Kidney (tissue), 14 donors: ENCODE results near the gene SLC12A7. TPM values are rescaled to one million over a fixed set of nuclear protein-coding genes. Genes with fewer than 3 reads are reported as not detected.
A peak's percentile ranks its signal among the peaks of the same experiment; 100 is the strongest.

Experiments
- DNase-seq, 5 donors: peaks; one replicate each; pipeline ENCODE4 v3.0.0-alpha.2; 2013 to 2020
- FAIRE-seq: peaks from 2 replicates; lab custom pipeline; 2012; peaks lifted over from hg19 to GRCh38; lab: Jason Lieb, UNC
- H3K27ac ChIP-seq, 2 donors: one replicate each; pipeline ENCODE4 v1.7.0; 2013; ENCODE audit warnings: low read depth in 2 of 2, low read length in 2 of 2, inconsistent platforms in 1 of 2
- H3K27me3 ChIP-seq: one replicate; pipeline ENCODE4 v1.7.1; 2013; ENCODE audit warnings: low read length, inconsistent platforms; ENCODE audit not compliant: control insufficient read depth, insufficient read depth
- H3K36me3 ChIP-seq, 3 donors: one replicate each; pipeline versions ENCODE4 v1.7.0 to v1.7.1; 2013; ENCODE audit warnings: low read length in 3 of 3, control low read depth in 1 of 3, inconsistent platforms in 1 of 3; ENCODE audit not compliant: insufficient read depth in 3 of 3, control insufficient read depth in 2 of 3
- H3K4me1 ChIP-seq, 3 donors: one replicate each; pipeline versions ENCODE4 v1.7.0 to v1.7.1; 2013; ENCODE audit warnings: low read length in 3 of 3, inconsistent platforms in 1 of 3, low read depth in 1 of 3; ENCODE audit not compliant: control insufficient read depth in 2 of 3, insufficient read depth in 2 of 3
- H3K4me3 ChIP-seq, 3 donors: one replicate each; pipeline versions ENCODE4 v1.7.0 to v1.8.1; 2013; ENCODE audit warnings: low read length in 3 of 3, control low read depth in 1 of 3, inconsistent platforms in 1 of 3
- H3K9ac ChIP-seq, 3 donors: one replicate each; pipeline versions ENCODE4 v1.7.0 to v1.7.1; 2013; ENCODE audit warnings: low read length in 3 of 3, control low read depth in 1 of 3, inconsistent platforms in 1 of 3
- H3K9me3 ChIP-seq, 3 donors: one replicate each; pipeline versions ENCODE4 v1.7.0 to v1.7.1; 2013; ENCODE audit warnings: low read length in 3 of 3, control low read depth in 1 of 3, inconsistent platforms in 1 of 3; ENCODE audit not compliant: control insufficient read depth in 2 of 3, insufficient read depth in 1 of 3
- CTCF ChIP-seq: IDR thresholded peaks from 3 replicates; pipeline ENCODE4 v1.5.1; 2012; ENCODE audit warnings: mild to moderate bottlenecking, moderate library complexity, borderline replicate concordance; ENCODE audit not compliant: insufficient read depth; ENCODE audit errors: extremely low read depth
- intact Hi-C: fragments of 100-400 bp; cut with DNase I; formaldehyde crosslinking; loops from one replicate; pipeline ENCODE4 v1.11.1; 2022
- polyA plus RNA-seq: library from polyadenylated mRNA; stranded (reverse); fragments of 350-450 nt; fragmentation: Illumina TruSeq; extraction: RNeasy Lipid Tissue Mini Kit (QIAGEN cat#74804); gene quantifications from one replicate; pipeline ENCODE4 v1.2.3, GENCODE V29; 2014; ENCODE audit warnings: low read depth, low replicate concordance; ENCODE audit not compliant: insufficient read depth
- total RNA-seq: library from RNA; stranded (reverse); fragmentation: NEBNext Ultra II Directional; extraction: Animal tissue kit (Norgen Biotek cat#: 25700); gene quantifications from one replicate; pipeline ENCODE4 v1.2.1, GENCODE V29; 2021
- donor health status: control.
- donor health status: control.
- donor health status: control.
- donor health status: control.
- donor health status: control.
- donor health status: DM: yes; HTN: yes; CAD: no.
- donor health status: Normal renal cell carcinoma (clear cell type).

Gene SLC12A7
- total and polyA plus RNA-seq, 2 donors from 2014 or later, result 28.2 to 92.9 TPM

DNA sequence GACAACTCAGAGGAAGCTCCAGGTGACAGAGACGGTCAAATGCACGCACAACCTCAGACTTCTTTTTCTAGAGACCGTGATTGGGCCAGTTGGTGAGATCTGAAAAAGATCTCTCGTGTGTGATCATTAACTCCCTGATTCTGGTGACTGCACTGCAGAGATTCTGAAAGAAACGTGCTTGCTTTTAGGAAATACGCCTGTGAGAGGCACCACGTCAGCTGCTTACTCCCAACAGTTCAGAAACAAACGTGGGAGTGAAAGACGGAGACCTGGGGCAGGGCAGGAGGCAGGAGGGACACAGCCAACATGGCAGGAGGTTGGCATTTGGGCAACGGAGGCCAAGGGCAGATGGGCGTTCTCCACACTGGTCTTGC lies 15.9 kb downstream of the SLC12A7 start:
- H3K9me3 ChIP-seq, result no peaks in the 10 kb centered on the region
- TF ChIP-seq CTCF, result no peak
- intact Hi-C loops, result no loop called here
- no peak overlapping the region for H3K9ac ChIP-seq
- H3K4me3 ChIP-seq, result no peak overlapping the region
- FAIRE-seq (no peak), DNase-seq (peak in 1 of 5 donors; percentile 57)
- H3K27me3 ChIP-seq, result no peaks in the 10 kb centered on the region
- H3K4me1 ChIP-seq, result peaks cover 8 to 27% (median 12%) of the 10 kb centered on the region in 3 donors
- no peak overlapping the region for H3K27ac ChIP-seq
- H3K36me3 ChIP-seq, result peaks cover 0 to 10% (median 7%) of the 10 kb centered on the region in 3 donors

DNA sequence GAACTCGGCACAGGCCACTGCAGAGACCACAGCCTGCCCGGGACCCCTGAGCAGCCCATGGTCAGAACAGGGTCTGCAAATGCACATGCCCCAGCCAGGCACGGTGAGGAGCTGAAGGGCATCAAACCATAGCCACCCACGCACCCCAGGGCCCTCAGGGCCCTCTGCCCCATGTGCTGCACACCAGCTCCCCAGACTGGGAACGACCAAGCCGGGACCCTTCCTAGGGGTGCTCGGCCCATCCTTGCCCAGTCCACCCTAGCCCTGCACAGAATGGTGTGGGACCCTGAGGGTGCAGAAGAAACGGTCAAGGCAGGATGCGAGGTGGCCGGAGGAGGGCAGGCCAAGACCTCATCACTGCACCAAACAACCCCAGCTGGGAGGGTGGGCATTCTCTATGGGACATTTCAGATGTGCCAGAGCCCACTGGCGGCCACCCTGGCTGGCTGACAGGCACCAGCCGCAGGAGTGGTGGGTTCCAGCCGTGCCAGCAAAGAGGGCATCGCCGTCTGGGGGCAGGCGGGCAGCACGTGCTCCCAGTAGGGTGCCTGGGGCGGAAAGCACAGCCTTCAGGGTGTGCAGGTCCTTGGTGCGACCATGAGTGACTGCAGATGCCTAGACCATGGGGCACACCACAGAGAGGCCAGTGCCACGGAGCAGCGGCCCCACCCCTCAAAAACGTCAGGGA lies 16.4 kb downstream of the SLC12A7 start:
- Histone ChIP-seq H3K9ac (no peak overlapping the region), H3K4me1 (peaks cover 8 to 22% (median 12%) of the 10 kb centered on the region in 3 donors), H3K36me3 (peaks cover 0 to 10% (median 7%) of the 10 kb centered on the region in 3 donors), H3K27me3 (no peaks in the 10 kb centered on the region), H3K9me3 (no peaks in the 10 kb centered on the region), H3K27ac (no peak overlapping the region), H3K4me3 (no peak overlapping the region)
- DNase-seq (no peak), FAIRE-seq (no peak)
- no peak for TF ChIP-seq CTCF
- intact Hi-C loops, result no loop called here

GRCh38 chr5:1094670-1095190 lies 17.1 kb downstream of the SLC12A7 start:
- FAIRE-seq (no peak), DNase-seq (no peak)
- no peak for TF ChIP-seq CTCF
- no peak overlapping the region for H3K4me3 ChIP-seq
- peaks cover 8 to 23% (median 17%) of the 10 kb centered on the region in 3 donors for H3K4me1 ChIP-seq
- H3K9ac ChIP-seq, result no peak overlapping the region
- H3K27ac ChIP-seq, result no peak overlapping the region
- intact Hi-C loops, result no loop called here
- H3K27me3 ChIP-seq, result no peaks in the 10 kb centered on the region
- H3K9me3 ChIP-seq, result no peaks in the 10 kb centered on the region
- H3K36me3 ChIP-seq, result peaks cover 0 to 10% (median 7%) of the 10 kb centered on the region in 3 donors
